Smooth muscle cell of the umbilical artery (primary cell): ENCODE data around the gene POGZ. TPM values are rescaled to one million over a fixed set of nuclear protein-coding genes. Genes with fewer than 3 reads are reported as not detected.

Experiments
- total RNA-seq: library from RNA; depleted of rRNA; stranded (reverse); fragments of >200 nt; gene quantifications from 2 replicates; pipeline ENCODE4 v1.2.3, GENCODE V29; 2014

The POGZ gene, protein sequence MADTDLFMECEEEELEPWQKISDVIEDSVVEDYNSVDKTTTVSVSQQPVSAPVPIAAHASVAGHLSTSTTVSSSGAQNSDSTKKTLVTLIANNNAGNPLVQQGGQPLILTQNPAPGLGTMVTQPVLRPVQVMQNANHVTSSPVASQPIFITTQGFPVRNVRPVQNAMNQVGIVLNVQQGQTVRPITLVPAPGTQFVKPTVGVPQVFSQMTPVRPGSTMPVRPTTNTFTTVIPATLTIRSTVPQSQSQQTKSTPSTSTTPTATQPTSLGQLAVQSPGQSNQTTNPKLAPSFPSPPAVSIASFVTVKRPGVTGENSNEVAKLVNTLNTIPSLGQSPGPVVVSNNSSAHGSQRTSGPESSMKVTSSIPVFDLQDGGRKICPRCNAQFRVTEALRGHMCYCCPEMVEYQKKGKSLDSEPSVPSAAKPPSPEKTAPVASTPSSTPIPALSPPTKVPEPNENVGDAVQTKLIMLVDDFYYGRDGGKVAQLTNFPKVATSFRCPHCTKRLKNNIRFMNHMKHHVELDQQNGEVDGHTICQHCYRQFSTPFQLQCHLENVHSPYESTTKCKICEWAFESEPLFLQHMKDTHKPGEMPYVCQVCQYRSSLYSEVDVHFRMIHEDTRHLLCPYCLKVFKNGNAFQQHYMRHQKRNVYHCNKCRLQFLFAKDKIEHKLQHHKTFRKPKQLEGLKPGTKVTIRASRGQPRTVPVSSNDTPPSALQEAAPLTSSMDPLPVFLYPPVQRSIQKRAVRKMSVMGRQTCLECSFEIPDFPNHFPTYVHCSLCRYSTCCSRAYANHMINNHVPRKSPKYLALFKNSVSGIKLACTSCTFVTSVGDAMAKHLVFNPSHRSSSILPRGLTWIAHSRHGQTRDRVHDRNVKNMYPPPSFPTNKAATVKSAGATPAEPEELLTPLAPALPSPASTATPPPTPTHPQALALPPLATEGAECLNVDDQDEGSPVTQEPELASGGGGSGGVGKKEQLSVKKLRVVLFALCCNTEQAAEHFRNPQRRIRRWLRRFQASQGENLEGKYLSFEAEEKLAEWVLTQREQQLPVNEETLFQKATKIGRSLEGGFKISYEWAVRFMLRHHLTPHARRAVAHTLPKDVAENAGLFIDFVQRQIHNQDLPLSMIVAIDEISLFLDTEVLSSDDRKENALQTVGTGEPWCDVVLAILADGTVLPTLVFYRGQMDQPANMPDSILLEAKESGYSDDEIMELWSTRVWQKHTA (N-terminal part only)
- total RNA-seq: 21.1 and 35.8 TPM in 2 replicates

DNA sequence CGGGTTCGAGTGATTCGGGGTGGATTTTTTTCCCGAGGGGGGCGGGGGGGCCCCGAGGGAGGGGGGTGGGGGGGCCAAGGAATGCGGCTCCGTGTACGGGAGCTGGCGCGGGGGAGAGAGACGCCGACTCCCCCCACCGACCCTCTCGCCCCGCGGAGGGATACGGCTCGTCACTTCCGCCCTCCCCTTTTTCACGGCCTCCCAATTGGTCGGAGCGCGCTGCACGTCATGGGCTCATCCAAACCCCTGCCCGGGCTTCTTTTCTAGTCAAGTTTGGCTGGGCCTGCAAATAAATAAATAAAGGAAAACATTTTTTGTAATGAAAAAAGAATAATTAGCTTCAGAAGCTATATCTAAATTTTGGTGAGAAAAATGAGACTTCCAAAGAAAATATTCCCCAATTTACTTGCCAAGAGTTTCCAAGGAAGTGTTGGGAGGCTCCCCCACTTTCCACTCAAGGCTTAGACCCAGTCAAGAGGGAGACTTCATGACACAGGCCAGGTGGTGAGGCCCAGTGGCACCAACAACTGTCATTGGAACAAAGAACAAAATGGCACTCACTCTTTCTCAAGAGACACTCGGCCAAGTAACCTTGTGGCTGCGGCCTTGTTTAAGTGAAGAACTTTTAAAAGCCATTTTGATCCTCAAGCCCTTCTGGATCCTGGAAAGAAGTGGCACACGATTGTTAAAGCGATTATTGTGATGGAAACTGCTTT, at the start of gene POGZ:
Gene POGZ, minus strand, starts transcription at position 164 of the 716 bp plus-strand sequence. CDS start 17,290 bp downstream, outside the sequence.

DNA sequence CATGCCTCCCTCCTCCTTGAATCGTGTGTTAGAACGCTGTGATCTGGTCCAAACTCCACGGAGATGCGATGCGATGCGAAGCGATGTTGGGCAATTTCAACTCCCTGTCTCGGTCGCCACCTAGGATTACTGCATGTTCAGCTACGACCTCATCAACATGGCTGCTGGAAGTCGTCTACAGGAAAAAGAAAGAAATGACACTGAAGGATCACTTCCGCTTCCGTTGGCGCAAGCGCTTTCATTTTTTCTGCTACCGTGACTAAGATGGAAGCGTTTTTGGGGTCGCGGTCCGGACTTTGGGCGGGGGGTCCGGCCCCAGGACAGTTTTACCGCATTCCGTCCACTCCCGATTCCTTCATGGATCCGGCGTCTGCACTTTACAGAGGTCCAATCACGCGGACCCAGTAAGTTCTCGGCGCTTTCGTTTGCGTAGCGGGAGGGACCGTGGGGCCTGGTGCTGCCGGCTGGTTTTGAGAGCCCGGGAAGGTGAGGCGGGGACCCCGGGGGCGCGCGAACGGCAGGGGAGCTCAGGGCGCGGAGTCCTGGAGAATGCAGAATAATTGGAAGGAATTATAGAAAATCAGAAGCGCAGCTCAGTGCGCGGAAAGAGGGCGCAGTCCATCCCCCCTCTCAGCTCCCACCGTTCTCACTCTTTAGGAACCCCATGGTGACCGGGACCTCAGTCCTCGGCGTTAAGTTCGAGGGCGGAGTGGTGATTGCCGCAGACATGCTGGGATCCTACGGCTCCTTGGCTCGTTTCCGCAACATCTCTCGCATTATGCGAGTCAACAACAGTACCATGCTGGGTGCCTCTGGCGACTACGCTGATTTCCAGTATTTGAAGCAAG, 59.7 kb downstream of the POGZ start, which contains the start of gene PSMB4:
Gene PSMB4, plus strand, starts transcription at position 250 of the 848 bp plus-strand sequence. Its CDS starts 15 bp downstream, at position 265.

DNA sequence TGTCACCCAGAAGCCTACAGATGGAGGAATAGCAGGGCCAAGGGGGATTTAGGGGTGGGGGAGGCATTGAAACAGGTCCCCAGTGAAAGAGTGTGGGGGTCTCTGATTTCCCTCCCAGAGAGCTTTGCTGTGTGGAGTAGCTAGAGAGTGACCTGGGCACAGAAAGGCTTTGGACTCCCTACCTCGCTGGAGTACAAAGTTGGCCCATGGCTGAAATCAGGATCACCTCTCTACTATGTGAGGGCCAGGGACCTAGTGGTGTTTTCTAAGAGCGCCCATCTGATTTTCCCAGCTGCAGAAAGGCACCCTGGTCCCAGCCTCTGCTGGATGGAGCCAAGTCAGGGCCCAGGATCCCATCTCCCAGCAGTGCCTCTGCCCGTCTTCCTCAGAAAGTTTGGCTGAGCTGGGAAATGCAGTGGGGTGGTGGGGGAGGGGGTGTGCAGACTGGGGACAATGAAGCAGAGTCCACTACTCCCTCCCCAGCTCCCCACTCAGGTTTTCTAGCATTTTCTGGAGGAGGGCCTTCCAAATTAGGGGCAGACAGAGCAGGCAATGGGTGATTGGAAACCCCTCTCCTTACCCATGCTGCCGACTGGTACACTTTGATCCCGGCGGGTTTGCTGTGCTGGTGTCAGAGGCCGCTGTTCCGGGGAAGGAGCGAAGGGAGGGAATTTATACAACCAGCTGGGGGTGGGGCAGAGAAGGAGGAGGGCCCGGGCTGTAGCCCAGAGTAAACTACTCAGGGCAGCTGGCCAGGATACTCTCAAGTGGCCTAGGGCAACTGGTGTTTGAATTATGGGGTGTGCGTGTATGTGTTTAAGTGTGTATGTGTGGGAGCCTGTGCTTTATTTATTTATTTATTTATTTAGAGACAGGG, 87.0 kb downstream of the POGZ start, which contains the start of gene SELENBP1:
Gene SELENBP1, minus strand, starts transcription at position 648 of the 877 bp plus-strand sequence. Its CDS starts 64 bp downstream, at position 584.

Other genes starting within 250 kb of the POGZ start
- gene PSMD4, start 204.8 kb downstream of the POGZ start, total RNA-seq: 201 and 226 TPM in 2 replicates
- 9.2 and 13.1 TPM in 2 replicates for gene ZNF687, start 177.2 kb downstream of the POGZ start, total RNA-seq
- 54.3 and 63.2 TPM in 2 replicates for gene PI4KB, start 132.1 kb downstream of the POGZ start, total RNA-seq
- 47.5 and 53.5 TPM in 2 replicates for gene RFX5, start 112.2 kb downstream of the POGZ start, total RNA-seq
- 11.2 and 14.6 TPM in 2 replicates for gene SELENBP1, start 86.8 kb downstream of the POGZ start, total RNA-seq
- gene PSMB4, start 59.9 kb downstream of the POGZ start, total RNA-seq: 217 and 332 TPM in 2 replicates
- gene CGN, start 51.9 kb upstream of the POGZ start, total RNA-seq: 0.09 TPM in 1 of 2 replicates, not detected in the other
- gene TUFT1, start 80.8 kb upstream of the POGZ start, total RNA-seq: 11.6 and 16.8 TPM in 2 replicates
- gene SNX27, start 152.6 kb upstream of the POGZ start, total RNA-seq: 43.1 and 50.6 TPM in 2 replicates